HuH-7.5 (cell line): ENCODE results near the gene GSTO2.

Experiments
- DNase-seq: peaks from one replicate; pipeline ENCODE4 v3.0.0; 2011; ENCODE audit warnings: low spot score

GSTO2 gene

GRCh38 chr10:104308439-104308903 lies 39.5 kb downstream of the GSTO2 start:
- DNase-seq = no peak

DNA sequence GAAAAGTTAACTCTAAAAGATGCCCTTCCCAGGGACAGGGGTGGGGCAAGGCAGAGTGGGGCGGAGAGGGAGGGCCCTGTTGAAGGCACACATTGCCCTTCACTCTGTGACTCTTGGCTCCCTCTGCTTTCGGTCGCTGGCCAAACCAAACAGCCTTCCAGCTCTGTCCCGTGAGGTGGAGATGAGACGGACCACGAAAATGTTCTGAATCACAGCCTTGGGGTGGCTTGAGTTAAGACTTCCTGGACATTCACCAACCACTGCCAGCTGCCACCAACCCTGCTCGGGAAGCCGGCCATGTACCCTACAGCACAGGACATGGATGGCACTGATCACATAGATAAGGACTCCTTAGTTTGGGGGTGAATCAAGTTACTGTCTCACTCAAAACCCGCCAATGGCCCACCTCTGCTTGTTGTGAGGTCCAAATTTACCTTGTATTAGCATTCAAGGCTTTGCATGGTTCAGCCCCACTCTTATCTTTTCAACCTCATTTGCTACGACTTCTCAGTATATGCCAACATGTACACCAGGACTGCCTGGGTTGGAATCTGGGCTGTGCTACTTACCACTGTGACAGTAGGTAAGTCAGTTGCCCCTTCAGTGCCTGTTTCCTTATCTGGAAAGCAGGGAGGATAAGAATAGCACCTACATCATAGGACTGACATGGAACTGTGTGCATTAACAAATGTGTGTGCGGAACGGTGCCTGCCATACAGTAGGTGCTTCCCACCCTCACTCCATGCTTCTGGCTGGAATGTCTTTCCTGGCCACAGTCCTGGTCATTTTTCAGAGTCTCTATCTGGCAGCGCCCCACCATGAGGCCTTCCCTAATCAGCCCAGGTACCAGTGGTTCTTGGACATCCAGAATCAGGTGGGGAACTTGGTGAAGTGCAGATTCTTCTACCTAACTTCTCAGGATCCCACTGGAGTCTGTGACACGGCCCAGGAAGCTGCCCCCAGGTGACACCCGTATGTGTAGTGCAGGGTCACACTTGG lies 41.3 kb downstream of the GSTO2 start:
- DNase-seq = no peak

DNA sequence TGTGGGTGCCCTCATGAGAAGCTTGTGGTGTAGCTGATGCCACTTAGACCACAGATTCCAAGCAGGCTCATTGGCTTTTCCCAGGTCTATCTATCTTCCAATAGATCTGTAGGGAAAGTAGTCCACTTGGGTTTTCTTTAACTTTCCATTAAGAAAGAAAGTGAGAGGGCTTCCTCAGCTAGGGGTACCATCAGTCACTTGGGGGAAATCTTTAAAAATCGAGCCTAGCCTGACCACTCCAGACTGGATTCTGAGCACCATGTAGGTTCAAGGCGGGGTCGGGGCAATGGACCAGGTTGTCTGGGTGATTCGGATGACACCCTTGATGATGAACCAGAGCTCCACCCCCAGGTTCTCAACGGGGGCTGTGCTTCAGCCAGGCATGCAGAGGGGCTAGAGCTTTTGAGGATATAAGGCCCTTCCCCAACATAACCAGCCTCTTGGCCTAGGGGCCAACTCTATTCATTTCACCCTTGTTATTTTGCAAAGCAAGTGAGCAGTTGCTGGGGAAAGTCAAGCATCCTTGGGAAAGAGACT lies 42.3 kb downstream of the GSTO2 start:
- no peak for DNase-seq

GRCh38 chr10:104314591-104315485 lies 45.9 kb downstream of the GSTO2 start:
- no peak for DNase-seq

DNA sequence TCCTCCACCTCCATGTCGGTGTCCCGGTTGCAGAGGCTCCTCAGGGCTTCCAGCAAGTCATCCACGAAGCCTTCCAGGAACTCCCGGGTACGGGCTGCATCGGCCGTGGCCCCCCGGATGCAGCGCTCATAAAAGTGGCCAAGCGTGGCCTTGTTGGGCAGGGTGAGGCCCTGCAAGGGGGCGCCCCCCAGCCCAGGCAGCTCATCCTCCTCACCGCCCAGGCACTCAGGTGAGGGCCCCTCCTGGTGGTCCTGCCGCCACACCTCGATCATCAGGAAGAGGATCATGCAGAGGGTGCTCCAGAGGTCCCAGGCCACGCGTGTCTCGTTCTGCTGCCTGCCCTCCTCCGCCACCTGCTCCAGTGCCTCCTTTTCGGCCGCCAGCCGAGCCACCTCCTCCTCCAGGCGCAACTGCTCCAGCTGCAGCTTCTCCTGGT lies 46.5 kb downstream of the GSTO2 start:
- no peak for DNase-seq

- DNase-seq = no peak
These were observed 47.5 kb downstream of the GSTO2 start for GRCh38 chr10:104316321-104317099.

GRCh38 chr10:104317269-104317710 lies 48.3 kb downstream of the GSTO2 start:
- DNase-seq = no peak

DNA sequence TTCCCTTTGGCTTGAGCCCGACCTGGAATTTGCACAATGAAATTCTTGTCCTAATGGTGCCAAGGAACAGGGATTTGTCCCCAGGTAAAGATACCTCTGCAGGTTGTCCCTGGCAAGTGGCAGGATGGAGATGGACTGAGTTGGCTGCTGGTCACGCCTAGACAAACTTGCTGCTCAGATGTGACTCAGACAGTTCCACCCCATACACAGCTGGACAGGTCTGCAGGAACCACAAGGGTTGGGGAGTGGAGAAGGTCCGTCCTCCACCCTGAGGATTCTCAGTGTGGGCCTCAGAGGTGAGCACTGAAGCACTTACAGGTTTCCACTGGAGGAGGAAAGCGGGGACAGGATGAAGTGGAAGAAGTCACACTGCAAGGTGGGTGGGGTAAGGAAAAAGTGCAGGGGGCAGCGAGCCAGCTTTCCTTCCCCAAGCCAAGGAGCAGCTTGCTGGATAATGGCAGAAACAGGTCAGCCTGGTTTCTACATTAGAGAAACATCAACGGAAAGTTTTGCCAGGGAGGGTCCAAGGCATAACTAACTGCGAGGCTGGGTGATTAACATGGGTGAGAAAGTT lies 48.8 kb downstream of the GSTO2 start:
- DNase-seq = no peak

- no peak for DNase-seq
These were observed 49.3 kb downstream of the GSTO2 start for GRCh38 chr10:104318326-104318725.

DNA sequence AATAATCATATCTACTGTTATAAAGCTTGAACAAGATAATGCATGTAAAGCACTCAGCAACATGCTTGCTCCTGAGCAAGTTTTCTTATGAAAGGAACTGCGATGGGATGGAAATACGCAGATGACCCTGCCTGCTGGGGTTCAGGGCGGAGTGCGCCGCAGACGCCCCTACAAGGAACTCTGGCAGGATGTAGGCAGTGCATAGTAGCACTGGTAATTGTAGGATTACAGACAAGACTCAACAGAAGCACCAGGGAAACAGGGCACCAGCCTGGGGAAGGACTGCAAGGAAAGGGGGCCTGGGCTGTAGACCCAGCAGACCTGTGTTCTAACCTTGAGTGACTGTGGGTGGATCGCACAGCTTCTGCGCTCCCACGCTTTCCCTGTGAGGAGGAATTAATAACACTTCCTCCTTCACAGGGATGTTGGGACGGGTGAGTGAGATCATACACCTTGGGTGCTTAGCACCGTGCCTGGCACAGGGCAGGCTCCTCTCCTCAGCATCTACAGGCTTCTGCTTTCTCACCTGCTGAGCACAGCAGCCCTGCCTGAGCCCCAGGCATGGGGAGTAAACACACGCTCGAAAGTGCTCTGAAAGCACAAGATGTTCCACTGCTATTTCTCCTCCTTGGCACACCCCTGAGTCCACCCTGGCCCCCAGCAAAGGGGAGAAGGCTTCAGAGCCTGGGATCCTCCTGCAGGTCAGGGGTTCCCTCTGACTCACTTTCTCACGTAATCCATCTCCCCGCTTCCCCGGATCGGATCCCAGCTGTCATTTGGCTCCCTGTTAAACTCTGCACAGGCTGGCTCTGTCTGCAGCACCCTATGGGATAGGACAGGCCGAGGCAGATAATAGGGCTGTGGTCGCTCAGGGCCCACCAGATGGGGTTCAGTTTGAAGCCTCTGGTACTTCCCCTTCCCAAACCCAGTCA lies 50.1 kb downstream of the GSTO2 start:
- no peak for DNase-seq

- DNase-seq = no peak
These were observed 52.2 kb downstream of the GSTO2 start for GRCh38 chr10:104321226-104321625.

GRCh38 chr10:104321725-104322415 lies 52.9 kb downstream of the GSTO2 start:
- DNase-seq = no peak

GRCh38 chr10:104322416-104322782 lies 53.4 kb downstream of the GSTO2 start:
- DNase-seq = no peak

DNA sequence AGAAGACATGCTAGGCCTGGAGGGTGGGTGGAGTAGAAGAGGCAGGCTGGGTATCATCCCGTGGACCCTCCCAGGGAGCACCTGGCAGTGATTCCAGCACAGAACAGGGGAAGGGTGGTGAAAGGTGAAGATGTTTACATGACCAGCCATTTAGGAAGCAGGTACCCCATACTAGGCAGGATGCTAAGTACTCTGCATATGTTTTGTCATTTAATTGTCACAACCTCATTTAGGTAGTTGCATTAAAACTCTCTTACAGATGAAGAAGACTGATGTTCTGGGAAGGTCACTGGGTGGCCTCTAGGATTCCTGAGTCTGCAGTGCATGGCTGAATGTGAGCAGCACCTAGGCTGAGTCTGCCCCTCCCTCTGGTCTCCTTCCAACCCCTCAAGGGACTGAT lies 54.1 kb downstream of the GSTO2 start:
- no peak for DNase-seq

GRCh38 chr10:104323760-104324201 lies 54.8 kb downstream of the GSTO2 start:
- no peak for DNase-seq

DNA sequence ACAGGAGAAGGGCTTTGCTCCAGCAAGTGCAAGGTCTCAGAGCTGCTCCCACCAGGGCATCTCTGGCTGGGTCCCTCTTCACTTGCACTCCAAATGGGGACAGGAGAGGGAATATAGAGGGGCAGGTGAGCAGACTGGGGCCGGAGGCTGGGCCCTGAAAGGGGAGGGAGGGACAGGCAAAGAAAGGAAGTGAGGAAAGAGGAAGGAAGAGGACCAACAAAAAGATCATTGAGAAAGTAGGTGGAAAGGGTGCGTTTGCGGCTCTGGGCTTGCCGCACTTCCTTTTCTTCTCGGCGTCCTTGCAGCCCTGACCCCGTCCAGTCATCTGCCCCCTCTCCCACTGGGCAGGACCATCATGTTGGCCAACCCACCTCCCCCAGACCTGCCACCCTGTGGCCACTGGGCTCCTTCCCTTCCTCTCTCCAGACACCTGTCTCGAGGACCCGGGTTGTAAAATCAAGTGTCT lies 55.3 kb downstream of the GSTO2 start:
- DNase-seq = no peak

DNA sequence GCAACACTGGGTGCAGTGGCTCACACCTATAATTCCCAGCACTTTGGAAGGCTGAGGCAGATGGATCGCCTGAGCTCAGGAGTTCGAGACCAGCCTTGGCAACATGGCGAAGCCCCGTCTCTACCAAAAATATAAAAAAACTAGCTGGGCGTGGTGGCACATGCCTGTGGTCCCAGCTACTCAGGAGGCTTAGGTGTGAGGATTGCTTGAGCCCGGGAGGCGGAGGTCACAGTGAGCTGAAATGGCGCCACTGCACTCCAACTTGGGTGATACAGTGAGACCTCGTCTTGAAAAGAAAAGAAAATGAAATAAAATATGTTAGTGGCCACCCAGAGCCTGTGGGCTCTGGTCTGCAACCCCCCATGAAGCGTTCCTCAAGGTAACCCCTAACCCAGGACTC lies 55.9 kb downstream of the GSTO2 start:
- DNase-seq = no peak

DNA sequence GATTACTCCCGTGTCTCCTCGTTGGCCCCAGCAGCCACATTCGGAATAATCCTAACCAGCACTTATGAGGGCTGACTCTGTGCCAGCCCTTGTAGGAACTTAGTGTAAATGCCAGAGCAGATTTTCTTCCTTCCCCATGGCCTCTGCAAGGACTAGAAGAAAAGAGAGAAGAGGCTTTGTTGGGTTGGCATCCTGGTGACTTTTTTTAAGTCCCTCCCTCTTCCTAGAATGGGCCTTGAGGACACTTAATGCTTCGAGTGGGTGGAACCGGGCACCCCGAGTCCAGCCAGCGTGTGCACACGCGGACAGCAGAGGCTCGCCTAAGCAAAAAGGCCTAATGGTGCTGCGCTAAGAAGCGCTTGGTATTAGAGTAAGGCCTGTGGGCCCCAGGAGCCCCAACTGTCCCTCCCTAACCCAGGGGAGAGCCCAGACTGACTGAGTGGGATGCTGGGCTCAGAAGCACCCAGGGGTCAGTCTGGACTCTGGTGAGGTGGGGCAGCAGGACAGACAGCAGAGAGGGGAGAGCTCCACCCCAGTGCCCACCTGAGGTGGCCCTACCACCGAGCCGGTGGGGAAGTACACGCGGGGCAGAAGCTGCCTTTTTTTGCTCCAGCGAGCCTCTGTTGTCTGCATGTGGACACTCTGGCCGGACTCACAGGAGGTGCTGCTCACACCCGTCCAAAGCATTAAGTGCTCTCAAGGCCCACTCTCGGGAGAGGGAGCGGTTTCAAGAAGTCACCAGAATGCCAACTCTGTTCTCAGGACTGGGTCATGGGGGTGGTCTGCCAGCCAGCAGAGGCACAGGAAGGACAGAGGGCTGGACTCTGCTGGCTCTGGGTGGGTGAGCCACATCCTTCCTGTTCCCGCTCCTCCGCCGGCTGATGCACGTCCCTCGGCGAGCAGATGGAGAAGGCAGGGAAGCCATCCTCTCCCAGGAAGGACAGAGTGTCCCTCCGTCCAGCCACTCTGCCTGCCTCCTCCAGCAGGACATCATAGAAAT lies 56.8 kb downstream of the GSTO2 start:
- no peak for DNase-seq
